Astrocyte (in vitro differentiated cells and primary cell): ENCODE data around the gene SLC6A20. TPM values are rescaled to one million over a fixed set of nuclear protein-coding genes. Genes with fewer than 3 reads are reported as not detected.

ENCODE experiments used
- DNase-seq: peaks from one replicate; pipeline ENCODE4 v3.0.0-alpha.2; 2010; ENCODE audit warnings: low read depth
- FAIRE-seq: peaks from 2 replicates; lab custom pipeline; 2011; peaks lifted over from hg19 to GRCh38; lab: Jason Lieb, UNC
- H2AFZ ChIP-seq: 2 replicates; pipeline ENCODE4 v1.6.0; 2012; ENCODE audit warnings: low read depth, low read length, inconsistent platforms
- H3K27ac ChIP-seq: 2 replicates; pipeline ENCODE4 v1.5.1; 2011; ENCODE audit warnings: low read depth, low read length, inconsistent platforms
- H3K27me3 ChIP-seq: 2 replicates; pipeline ENCODE4 v1.6.0; 2011; ENCODE audit warnings: low read length, inconsistent platforms; ENCODE audit not compliant: insufficient read depth
- H3K36me3 ChIP-seq: 2 replicates; pipeline ENCODE4 v1.5.1; 2011; ENCODE audit warnings: low read length, inconsistent platforms; ENCODE audit not compliant: insufficient read depth
- H3K4me1 ChIP-seq: 2 replicates; pipeline ENCODE4 v1.5.1; 2011; ENCODE audit warnings: low read length, inconsistent platforms; ENCODE audit not compliant: insufficient read depth
- H3K4me2 ChIP-seq: 2 replicates; pipeline ENCODE4 v1.6.0; 2012; ENCODE audit warnings: low read length, inconsistent platforms
- H3K4me3 ChIP-seq: 2 replicates; pipeline ENCODE4 v1.5.1; 2011; ENCODE audit warnings: low read depth, mild to moderate bottlenecking, low read length, inconsistent platforms; ENCODE audit not compliant: insufficient read depth
- H3K79me2 ChIP-seq: 2 replicates; pipeline ENCODE4 v1.6.0; 2012; ENCODE audit warnings: mild to moderate bottlenecking, low read length, inconsistent platforms; ENCODE audit not compliant: insufficient read depth
- H3K9ac ChIP-seq: 2 replicates; pipeline ENCODE4 v1.6.0; 2012; ENCODE audit warnings: mild to moderate bottlenecking, low read length, inconsistent platforms
- H3K9me3 ChIP-seq: 2 replicates; pipeline ENCODE4 v1.5.1; 2012; ENCODE audit warnings: low read depth, mild to moderate bottlenecking, low read length, inconsistent platforms; ENCODE audit not compliant: insufficient read depth
- H4K20me1 ChIP-seq: 2 replicates; pipeline ENCODE4 v1.6.0; 2012; ENCODE audit warnings: low read length, inconsistent platforms; ENCODE audit not compliant: insufficient read depth
- H3K27ac Mint-ChIP-seq: one replicate; pipeline ENCODE4 v1.8.0; 2021; ENCODE audit warnings: mild to moderate bottlenecking, mixed read lengths; ENCODE audit not compliant: unreplicated experiment
- H3K27me3 Mint-ChIP-seq: one replicate; pipeline ENCODE4 v1.8.0; 2021; ENCODE audit warnings: low read depth, mixed read lengths; ENCODE audit not compliant: unreplicated experiment
- H3K36me3 Mint-ChIP-seq: one replicate; pipeline ENCODE4 v1.8.0; 2021; ENCODE audit warnings: low read depth, mixed read lengths; ENCODE audit not compliant: unreplicated experiment
- H3K4me1 Mint-ChIP-seq: one replicate; pipeline ENCODE4 v1.8.0; 2021; ENCODE audit warnings: low read depth, mixed read lengths; ENCODE audit not compliant: unreplicated experiment
- H3K4me3 Mint-ChIP-seq: one replicate; pipeline ENCODE4 v1.8.0; 2021; ENCODE audit warnings: mild to moderate bottlenecking, moderate library complexity, mixed read lengths; ENCODE audit not compliant: unreplicated experiment
- H3K9me3 Mint-ChIP-seq: one replicate; pipeline ENCODE4 v1.8.0; 2021; ENCODE audit warnings: mild to moderate bottlenecking, mixed read lengths; ENCODE audit not compliant: unreplicated experiment
- EZH2 ChIP-seq: IDR thresholded peaks from 2 replicates; pipeline ENCODE4 v1.6.1; 2012; ENCODE audit warnings: mild to moderate bottlenecking, low read length, inconsistent platforms; ENCODE audit not compliant: insufficient read depth
- total RNA-seq: library from RNA; stranded (reverse); gene quantifications from 2 replicates; pipeline ENCODE4 v1.2.1, GENCODE V29; 2021
- TF ChIP-seq, protein P1 (sequence below): IDR thresholded peaks from 2 replicates; pipeline ENCODE4 v1.5.1; 2011; ENCODE audit warnings: low read depth, mild to moderate bottlenecking, inconsistent platforms, low read length, moderate library complexity; ENCODE audit not compliant: insufficient read depth

Gene SLC6A20
- total RNA-seq, 1 donor from 2014 or later, result not detected

DNA sequence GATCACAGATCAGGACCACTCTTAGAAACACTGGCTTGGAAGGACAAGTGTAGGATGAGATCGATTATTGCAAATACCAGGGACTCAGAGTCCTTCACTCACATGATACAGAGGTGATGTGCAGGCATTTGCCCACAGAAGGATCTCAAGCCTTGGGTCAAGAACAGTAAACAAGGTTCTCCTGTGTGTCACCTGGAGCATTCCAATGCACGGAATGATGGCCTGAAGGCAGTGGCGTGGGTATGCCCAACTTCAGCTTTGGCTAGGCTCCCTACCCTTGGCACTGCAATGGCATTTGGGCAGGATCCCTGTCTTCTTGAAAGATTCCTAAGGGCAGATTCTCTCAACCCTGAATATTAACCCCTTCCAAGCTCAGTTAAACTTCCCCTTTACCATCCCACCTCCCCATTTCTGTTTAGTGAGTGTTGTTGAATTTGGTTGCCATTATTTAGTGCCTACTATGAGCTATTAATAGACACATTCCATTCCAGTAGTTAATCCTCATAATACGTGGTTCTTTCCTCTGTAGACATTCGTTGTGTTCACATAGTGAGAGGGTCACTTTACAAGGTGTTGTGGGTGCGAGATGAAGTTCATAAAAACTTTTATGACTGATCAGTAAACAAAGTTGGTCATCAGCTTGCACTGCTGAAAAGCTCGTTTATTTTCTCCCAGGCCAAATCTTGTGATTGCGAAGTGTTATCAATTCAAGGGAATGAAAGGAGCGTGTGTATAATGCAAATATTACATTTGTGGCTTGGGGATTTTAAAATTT is 46.7 kb upstream of the SLC6A20 start:
- H3K4me3 Mint-ChIP-seq, result peak overlapping the region; percentile 94
- peaks cover 34% of the 10 kb centered on the region for H3K27me3 Mint-ChIP-seq
- Histone ChIP-seq H3K9me3 (no peaks in the 10 kb centered on the region), H3K4me2 (no peak overlapping the region), H3K9ac (no peak overlapping the region), H3K27ac (no peak overlapping the region), H2AFZ (no peak overlapping the region), H3K79me2 (no peaks in the 10 kb centered on the region), H3K36me3 (no peaks in the 10 kb centered on the region), H3K4me3 (no peak overlapping the region), H3K27me3 (peaks cover 17% of the 10 kb centered on the region), H4K20me1 (no peaks in the 10 kb centered on the region), H3K4me1 (peaks cover 4% of the 10 kb centered on the region)
- no peak for TF ChIP-seq EZH2
- TF ChIP-seq, protein P1, sequence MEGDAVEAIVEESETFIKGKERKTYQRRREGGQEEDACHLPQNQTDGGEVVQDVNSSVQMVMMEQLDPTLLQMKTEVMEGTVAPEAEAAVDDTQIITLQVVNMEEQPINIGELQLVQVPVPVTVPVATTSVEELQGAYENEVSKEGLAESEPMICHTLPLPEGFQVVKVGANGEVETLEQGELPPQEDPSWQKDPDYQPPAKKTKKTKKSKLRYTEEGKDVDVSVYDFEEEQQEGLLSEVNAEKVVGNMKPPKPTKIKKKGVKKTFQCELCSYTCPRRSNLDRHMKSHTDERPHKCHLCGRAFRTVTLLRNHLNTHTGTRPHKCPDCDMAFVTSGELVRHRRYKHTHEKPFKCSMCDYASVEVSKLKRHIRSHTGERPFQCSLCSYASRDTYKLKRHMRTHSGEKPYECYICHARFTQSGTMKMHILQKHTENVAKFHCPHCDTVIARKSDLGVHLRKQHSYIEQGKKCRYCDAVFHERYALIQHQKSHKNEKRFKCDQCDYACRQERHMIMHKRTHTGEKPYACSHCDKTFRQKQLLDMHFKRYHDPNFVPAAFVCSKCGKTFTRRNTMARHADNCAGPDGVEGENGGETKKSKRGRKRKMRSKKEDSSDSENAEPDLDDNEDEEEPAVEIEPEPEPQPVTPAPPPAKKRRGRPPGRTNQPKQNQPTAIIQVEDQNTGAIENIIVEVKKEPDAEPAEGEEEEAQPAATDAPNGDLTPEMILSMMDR, result no peak
- no peak overlapping the region for H3K27ac Mint-ChIP-seq
- no peaks in the 10 kb centered on the region for H3K9me3 Mint-ChIP-seq
- H3K36me3 Mint-ChIP-seq, result peaks cover 2% of the 10 kb centered on the region
- DNase-seq, result no peak
- no peak for FAIRE-seq
- peaks cover 8% of the 10 kb centered on the region for H3K4me1 Mint-ChIP-seq

DNA sequence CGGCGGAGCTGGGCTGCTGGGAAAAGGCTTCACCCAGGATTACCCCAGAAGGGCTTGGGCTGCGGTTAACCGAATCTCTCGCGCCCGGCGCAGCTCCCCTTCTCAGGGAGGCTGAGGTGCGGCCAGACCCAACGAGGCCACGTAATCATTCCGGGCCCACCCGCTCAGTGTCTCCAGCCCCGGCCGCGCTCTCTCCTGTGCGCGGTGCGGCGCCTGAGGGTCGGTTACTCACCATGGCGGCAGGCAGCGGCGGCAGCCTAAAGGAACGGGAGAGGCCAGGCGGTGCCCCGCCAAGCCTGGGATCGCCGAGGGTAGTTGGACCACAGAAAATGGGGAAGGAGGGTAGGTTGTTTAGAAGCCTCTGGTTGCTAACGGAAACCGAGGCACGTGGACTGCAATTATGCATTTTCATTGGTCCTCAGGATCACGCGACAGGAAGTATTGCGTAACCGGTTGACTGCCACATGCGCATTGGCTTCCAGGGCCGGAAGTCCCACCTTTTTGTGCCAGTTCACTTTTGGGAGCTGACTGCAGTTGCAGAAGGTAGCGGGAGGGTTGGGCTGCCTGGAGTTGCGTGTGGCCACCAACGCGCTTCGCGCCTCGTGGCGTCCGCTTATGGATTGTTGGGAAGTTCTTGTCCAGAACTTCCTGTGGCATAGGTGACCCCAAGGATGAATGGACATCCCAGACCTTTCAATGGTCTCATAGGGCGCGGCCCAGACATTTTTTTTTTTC is 45.6 kb upstream of the SLC6A20 start, which contains the start of gene LZTFL1:
Gene LZTFL1, minus strand, starts transcription at position 363 of the 735 bp plus-strand sequence. Its CDS starts 128 bp downstream, at position 235.
- H3K4me3 ChIP-seq, result peak within 1 kb of the TSS; percentile 79
- H2AFZ ChIP-seq, result peak within 1 kb of the TSS; percentile 89
- peak within 1 kb of the TSS; percentile 95 for H3K4me2 ChIP-seq
- H3K27me3 Mint-ChIP-seq, result peaks cover 22% of the 10 kb centered on the region
- H3K36me3 Mint-ChIP-seq, result peaks cover 2% of the 10 kb centered on the region
- H3K4me3 Mint-ChIP-seq, result peak within 1 kb of the TSS; percentile 94
- H3K36me3 ChIP-seq, result no peaks in the 10 kb centered on the region
- DNase-seq, result peak; percentile 96
- H3K4me1 ChIP-seq, result peaks cover 4% of the 10 kb centered on the region
- peak within 1 kb of the TSS; percentile 84 for H3K27ac ChIP-seq
- peak within 1 kb of the TSS; percentile 91 for H3K9ac ChIP-seq
- TF ChIP-seq, protein P1, result no peak
- no peak for TF ChIP-seq EZH2
- H3K79me2 ChIP-seq, result no peaks in the 10 kb centered on the region
- no peaks in the 10 kb centered on the region for H4K20me1 ChIP-seq
- peak within 1 kb of the TSS; percentile 94 for H3K27ac Mint-ChIP-seq
- peak; percentile 94 for FAIRE-seq
- H3K9me3 Mint-ChIP-seq, result no peaks in the 10 kb centered on the region
- H3K27me3 ChIP-seq, result peaks cover 7% of the 10 kb centered on the region
- H3K9me3 ChIP-seq, result no peaks in the 10 kb centered on the region
- H3K4me1 Mint-ChIP-seq, result peaks cover 8% of the 10 kb centered on the region
